Keratinocyte (primary cell): ENCODE results near the gene DLG4.

Experiments
- EZH2 ChIP-seq: IDR thresholded peaks from one replicate; pipeline ENCODE4 v1.6.1; 2012; ENCODE audit warnings: inconsistent platforms, mild to moderate bottlenecking, low read length, moderate library complexity
- TF ChIP-seq, protein P1 (sequence below), 3 experiments: IDR thresholded peaks in 1 of 3; conservative IDR thresholded peaks in 1 of 3; optimal IDR thresholded peaks in 1 of 3; 2 replicates in 2 of 3; 3 replicates in 1 of 3; pipeline versions ENCODE3 to v1.5.1; 2011; ENCODE audit warnings: low read length in 3 of 3, mild to moderate bottlenecking in 3 of 3, moderate library complexity in 2 of 3, control low read depth in 1 of 3, inconsistent platforms in 1 of 3; ENCODE audit not compliant: insufficient read depth in 2 of 3; ENCODE audit errors: extremely low read depth in 1 of 3

DNA sequence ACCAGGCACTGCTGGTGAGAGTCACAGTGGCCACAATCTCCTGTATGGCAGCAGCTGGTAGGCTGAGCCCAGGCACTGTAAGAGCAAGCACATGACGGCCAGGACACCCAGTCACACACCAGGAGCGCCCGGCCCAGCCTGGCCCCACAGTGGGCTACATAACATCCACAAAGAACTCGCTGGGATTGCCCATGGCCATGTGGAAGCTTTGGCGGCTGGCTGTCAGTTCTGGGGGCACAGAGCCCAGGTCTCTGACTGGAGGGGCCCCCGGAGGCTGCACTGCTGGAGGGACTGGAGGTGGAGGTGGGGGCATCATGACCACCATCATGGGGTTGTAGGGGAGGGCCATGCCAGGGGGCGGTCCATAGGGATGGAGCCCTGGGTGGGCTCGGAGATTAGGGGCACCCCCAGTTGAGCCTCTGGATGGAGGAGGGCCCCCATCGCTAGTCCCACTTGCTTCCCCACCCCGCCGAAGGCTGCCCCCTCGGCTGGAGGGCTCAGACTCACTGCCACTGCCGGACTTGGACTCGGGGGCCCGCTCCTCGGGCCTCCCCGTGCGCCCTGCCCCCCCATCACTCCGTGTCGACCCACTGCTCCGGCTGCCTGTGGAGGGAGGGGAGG is 6.2 kb upstream of the DLG4 start:
- TF ChIP-seq, protein P1, sequence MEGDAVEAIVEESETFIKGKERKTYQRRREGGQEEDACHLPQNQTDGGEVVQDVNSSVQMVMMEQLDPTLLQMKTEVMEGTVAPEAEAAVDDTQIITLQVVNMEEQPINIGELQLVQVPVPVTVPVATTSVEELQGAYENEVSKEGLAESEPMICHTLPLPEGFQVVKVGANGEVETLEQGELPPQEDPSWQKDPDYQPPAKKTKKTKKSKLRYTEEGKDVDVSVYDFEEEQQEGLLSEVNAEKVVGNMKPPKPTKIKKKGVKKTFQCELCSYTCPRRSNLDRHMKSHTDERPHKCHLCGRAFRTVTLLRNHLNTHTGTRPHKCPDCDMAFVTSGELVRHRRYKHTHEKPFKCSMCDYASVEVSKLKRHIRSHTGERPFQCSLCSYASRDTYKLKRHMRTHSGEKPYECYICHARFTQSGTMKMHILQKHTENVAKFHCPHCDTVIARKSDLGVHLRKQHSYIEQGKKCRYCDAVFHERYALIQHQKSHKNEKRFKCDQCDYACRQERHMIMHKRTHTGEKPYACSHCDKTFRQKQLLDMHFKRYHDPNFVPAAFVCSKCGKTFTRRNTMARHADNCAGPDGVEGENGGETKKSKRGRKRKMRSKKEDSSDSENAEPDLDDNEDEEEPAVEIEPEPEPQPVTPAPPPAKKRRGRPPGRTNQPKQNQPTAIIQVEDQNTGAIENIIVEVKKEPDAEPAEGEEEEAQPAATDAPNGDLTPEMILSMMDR (optimal IDR thresholded peaks at IDR 0.05 in 1 of 3, IDR thresholded peaks at IDR 0.05 in 1 of 3, conservative IDR thresholded peaks at IDR 0.05 in 1 of 3; ENCODE audit: extremely low read depth in 1 of 3, insufficient read depth in 2 of 3, low read length in 3 of 3), result no peak
- TF ChIP-seq EZH2, result no peak
